Measurements from ENCODE around the gene CXorf58. TPM values are rescaled to one million over a fixed set of nuclear protein-coding genes. Genes with fewer than 3 reads are reported as not detected.

CXorf58 gene
- total RNA-seq, 1 donor from 2014 or later: 0.32 TPM

- ATAC-seq: no peak
- no peak for DNase-seq (ENCODE audit: missing footprints)
- intact Hi-C loops (cut with DNase I): no loop called here
These were observed 10.8 kb upstream of the CXorf58 start for GRCh38 chrX:23896981-23897380.

GRCh38 chrX:23898412-23898959 is 9.3 kb upstream of the CXorf58 start:
- ATAC-seq (no peak), DNase-seq (ENCODE audit: missing footprints) (no peak)
- intact Hi-C loops (cut with DNase I): no loop called here

DNA sequence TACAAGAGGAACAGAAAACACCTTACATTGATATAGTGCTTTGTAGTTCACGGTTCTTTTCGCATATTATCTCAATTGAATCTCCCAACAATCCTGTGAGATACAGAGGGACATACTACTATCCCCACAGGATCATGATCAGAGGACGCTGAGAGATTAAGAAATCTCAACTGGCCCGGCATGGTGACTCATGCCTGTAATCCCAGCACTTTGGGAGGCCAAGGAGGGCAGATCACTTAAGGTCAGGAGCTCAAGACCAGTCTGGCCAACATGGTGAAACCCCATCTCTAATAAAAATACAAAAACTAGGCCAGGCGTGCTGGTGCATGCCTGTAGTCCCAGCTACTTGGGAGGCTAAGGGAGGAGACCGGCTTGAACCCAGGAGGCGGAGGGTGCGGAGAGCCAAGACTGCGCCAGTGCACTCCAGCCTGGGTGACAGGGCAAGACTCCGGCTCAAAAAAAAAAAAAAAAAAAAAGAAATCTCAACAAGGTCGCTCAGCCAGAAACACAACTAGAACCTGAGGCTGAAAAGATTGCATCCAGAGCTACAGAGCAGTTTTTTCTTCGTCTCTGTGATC is 7.5 kb upstream of the CXorf58 start:
- ATAC-seq (no peak), DNase-seq (ENCODE audit: missing footprints) (no peak)
- intact Hi-C loops (cut with DNase I): no loop called here

- intact Hi-C loops (cut with DNase I): no loop called here
- no peak for DNase-seq (ENCODE audit: missing footprints)
- ATAC-seq: peak; percentile 24
These were observed 6.7 kb upstream of the CXorf58 start for GRCh38 chrX:23901060-23901459.

DNA sequence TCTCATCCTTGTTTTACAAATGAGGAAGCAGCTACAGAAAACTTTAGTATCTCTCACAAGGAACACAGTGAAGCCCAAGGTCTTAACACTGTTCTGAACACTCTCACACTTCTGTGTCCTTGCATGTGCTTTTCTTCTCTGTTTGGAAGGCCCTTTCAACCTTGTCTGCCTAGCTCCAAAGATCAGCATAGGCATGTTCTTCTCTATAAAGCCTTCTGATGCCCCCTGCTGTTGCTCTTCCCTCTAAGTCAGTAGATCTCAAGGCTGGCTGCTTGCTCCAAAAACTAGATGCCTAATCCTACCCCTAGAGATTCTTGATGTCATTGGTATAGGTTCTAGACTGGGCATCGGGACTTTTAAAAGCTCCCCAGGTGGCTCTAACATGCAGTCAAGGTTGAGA is 6.0 kb upstream of the CXorf58 start:
- ATAC-seq (peak; percentile 92), DNase-seq (ENCODE audit: missing footprints) (no peak)
- intact Hi-C loops (cut with DNase I): loop anchor here (1.0 to 2.0 kb wide), 3 partner anchors 120 to 207 kb away; partner anchors contain the start of gene ACOT9

DNA sequence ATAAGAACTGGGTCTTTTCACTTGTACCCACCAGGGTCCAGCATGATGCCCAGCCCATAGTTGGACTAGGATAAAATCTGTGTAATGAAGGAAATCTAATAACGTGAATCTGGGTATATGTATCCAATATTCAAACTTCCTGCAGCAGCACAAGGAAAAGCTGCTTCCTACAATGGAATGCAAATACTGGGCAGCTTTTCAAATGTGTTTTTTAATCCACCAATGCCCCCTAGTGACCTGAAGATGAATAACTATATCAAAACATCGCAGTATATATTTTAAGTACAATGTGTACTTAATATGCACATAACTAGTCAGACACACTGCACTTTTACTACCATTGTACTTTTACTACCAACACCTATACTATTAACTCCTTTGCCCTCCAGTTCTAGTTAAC is 5.4 kb upstream of the CXorf58 start:
- DNase-seq (ENCODE audit: missing footprints) (no peak), ATAC-seq (peak; percentile 67)
- intact Hi-C loops (cut with DNase I): loop anchor here (1.0 to 2.0 kb wide), 3 partner anchors 120 to 208 kb away; partner anchors contain the start of gene ACOT9

- ATAC-seq: no peak
- no peak for DNase-seq (ENCODE audit: missing footprints)
- intact Hi-C loops (cut with DNase I): no loop called here
These were observed 3.7 kb upstream of the CXorf58 start for GRCh38 chrX:23904096-23904495.

DNA sequence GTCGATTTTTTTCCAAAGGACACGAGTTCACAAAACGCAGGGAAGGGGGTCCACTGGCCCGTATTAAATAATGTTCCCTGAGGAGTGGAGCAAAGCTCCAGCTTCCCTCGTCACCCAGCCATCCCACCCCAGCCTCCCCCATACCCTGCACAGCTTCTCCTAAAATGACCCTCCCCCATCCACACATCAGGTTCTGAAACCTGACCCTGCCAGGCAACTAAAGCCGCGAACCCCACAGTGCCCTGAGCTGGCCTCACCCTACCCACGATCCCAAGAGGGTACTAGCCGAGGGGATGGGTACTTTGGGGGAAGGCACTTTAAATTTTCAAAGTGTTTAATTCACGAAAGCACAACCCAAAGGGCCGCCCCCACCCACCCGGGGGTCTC is 702 bp upstream of the CXorf58 start:
- ATAC-seq (peak; percentile 35), DNase-seq (ENCODE audit: missing footprints) (no peak)
- intact Hi-C loops (cut with DNase I): loop anchor here (1.0 kb wide), 1 partner anchor 240 kb away; the partner anchor contains the start of gene PRDX4

GRCh38 chrX:23908219-23909004 is 606 bp downstream of the CXorf58 start:
- intact Hi-C loops (cut with DNase I): loop anchor here (2.0 kb wide), 2 partner anchors 116 to 146 kb away; partner anchors contain the start of gene EIF2S3

DNA sequence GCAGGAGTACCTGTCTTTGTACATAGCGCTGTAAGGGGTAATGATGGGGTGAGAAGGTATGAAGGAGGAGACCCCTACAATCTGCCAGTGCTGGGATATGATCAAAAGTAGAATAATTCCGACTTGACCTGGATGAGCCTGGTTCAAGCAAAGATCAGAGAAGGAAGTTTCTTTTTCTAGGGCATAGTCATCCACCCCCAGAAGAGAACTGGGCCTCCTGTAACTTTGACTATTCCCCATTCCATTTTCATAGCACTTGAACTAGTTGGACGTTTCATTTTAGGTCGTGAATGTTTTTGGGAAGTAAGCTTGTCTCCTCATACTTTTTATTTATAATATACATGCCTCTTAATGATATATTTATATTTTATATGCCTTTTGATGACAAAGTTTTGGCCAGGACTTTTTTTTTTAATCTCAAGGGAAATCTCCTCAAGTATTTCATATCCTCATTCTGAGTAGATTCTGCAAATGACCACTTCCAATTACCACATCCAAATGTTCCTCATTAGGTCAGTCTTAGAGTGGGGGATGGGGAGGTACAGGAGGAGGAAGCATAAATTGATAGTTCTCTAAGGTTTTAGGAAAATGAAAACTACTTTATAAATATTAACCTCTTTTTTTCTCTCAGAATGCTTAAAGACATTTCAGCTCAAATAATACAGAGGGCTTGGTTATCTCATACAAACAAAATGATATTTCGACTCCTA is 3.5 kb downstream of the CXorf58 start:
- intact Hi-C loops (cut with DNase I): loop anchor here (10.0 kb wide), 1 partner anchor 324 kb away; no protein-coding TSS in a partner anchor
- DNase-seq (ENCODE audit: missing footprints) (no peak), ATAC-seq (no peak)

More at GRCh38 chrX:23908219-23909004, 606 bp downstream of the CXorf58 start:
- ATAC-seq (no peak), DNase-seq (ENCODE audit: missing footprints) (no peak)

DNA sequence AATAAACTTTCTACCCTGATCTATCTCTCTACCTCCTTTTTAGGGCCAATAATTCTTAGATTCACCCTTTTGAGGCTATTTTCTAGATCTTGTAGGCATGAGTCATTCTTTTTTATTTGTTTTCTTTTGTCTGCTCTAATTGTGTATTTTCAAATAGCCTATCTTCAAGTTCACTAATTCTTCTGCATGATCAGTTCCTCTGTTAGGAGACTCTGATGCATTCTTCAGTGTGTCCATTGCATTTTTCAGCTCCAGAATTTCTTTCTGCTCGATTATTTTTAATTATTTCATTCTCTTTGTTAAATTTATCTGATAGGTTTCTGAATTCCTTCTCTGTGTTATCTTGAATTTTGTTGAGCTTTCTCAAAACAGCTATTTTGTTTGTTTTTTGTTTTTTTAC is 11.3 kb downstream of the CXorf58 start:
- ATAC-seq: no peak
- intact Hi-C loops (cut with DNase I): loop anchor here (10.0 kb wide), 1 partner anchor 316 kb away; no protein-coding TSS in a partner anchor
- DNase-seq (ENCODE audit: missing footprints): no peak

DNA sequence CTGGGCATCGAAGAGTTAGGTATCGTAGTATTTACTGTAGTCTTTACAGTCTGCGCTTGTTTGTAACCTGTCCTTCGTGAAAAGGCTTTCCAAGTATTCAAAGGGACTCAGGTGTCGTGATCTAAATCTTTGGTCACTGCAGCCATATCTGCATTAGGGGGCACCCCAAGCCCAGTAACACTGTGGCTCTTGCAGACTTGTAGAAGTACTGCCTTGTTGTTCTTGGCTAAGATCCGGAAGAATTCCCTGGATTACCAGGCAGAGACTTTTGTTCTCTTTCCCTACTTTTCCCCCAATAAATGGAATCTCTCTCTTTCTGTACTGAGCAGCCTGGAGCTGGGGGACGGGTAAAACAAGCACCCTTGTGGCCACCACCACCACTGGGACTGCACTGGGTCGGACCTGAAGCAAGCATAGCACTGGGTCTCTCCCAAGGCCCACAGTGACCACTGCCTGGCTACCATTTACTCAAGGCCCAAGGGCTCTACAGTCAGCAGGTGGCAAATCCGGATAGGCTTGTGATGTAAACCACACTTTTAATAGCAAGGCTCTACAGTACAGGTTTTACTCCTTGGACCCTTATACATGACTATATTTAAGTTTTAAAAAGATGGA is 12.0 kb downstream of the CXorf58 start:
- DNase-seq (ENCODE audit: missing footprints) (no peak), ATAC-seq (no peak)
- intact Hi-C loops (cut with DNase I): loop anchor here (10.0 kb wide), 1 partner anchor 315 kb away; no protein-coding TSS in a partner anchor

- intact Hi-C loops (cut with DNase I): no loop called here
- DNase-seq (ENCODE audit: missing footprints) (no peak), ATAC-seq (no peak)
These were observed 18.2 kb downstream of the CXorf58 start for GRCh38 chrX:23926015-23926414.

- ATAC-seq (no peak), DNase-seq (ENCODE audit: missing footprints) (no peak)
- intact Hi-C loops (cut with DNase I): no loop called here
These were observed 23.2 kb downstream of the CXorf58 start for GRCh38 chrX:23930894-23931604.

- no peak for DNase-seq (ENCODE audit: missing footprints)
- no peak for ATAC-seq
- intact Hi-C loops (cut with DNase I): no loop called here
These were observed 24.2 kb downstream of the CXorf58 start for GRCh38 chrX:23932046-23932445.

- DNase-seq (ENCODE audit: missing footprints): no peak
- intact Hi-C loops (cut with DNase I): no loop called here
- no peak for ATAC-seq
These were observed 27.3 kb downstream of the CXorf58 start for GRCh38 chrX:23935106-23935505.

DNA sequence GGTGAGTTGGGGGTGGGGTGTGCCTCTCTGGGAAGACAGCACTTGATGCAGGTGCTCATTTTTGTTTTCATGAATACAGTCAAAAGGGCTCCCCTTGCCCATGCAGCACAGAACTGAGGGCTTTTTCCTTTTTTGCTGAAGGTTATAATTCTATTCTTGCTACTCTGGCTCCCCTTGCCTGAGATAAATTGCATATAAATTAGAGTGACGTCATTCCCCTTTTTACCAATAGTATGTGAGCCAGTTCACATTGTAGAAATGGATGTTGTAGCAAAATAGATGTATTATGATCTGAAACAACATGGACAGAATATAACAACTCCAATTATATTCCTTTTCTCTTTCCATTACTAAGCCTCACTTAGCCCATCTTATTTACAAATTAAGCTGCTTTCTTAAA is 28.4 kb downstream of the CXorf58 start:
- intact Hi-C loops (cut with DNase I): no loop called here
- DNase-seq (ENCODE audit: missing footprints): no peak
- ATAC-seq: no peak

DNA sequence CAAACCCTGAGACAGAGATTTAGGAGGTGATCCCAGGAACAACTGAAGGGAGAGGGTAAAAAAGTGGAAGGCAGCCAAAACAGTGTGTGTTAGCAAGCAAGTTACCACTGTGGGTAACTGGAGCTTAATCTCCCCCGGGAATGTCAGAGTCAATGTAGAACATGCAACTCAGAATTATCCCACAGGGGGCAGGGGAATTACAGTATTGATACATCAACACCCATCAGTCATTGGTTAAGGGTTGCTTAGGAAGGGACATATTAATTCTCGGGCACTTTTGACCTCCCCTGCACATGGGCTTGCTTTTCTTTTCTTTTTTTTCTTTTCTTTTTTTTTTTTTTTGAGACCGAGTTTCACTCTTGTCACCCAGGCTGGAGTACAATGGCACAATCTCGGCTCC is 29.3 kb downstream of the CXorf58 start:
- intact Hi-C loops (cut with DNase I): no loop called here
- DNase-seq (ENCODE audit: missing footprints): no peak
- no peak for ATAC-seq
